Measurements from ENCODE around the gene FMOD. TPM values are rescaled to one million over a fixed set of nuclear protein-coding genes. Genes with fewer than 3 reads are reported as not detected.
A peak's percentile ranks its signal among the peaks of the same experiment; 100 is the strongest.
"Not testable (repeated sequence)": the region's sequence is repeated elsewhere in the genome, so short reads cannot be mapped to it uniquely, and the experiment has no call there.

FMOD gene
- total RNA-seq, 1 experiment from 2014 or later: not detected

- BruUV-seq (replicated peaks): no TSS peak
- intact Hi-C loops (cut with micrococcal nuclease; ENCODE audit: unreplicated experiment): no loop called here
- CTCF ChIA-PET: interaction anchor here (0.6 to 1.2 kb wide), 5 partner anchors 8 to 44 kb away, joined by 3 to 4 read pairs (median 3); no protein-coding TSS in a partner anchor
Observed at GRCh38 chr1:203316626-203317093, 34.3 kb downstream of the FMOD start.

GRCh38 chr1:203314025-203314759 is 36.7 kb downstream of the FMOD start:
- POLR2A ChIA-PET (ENCODE audit: unreplicated experiment): interaction anchor here (0.5 kb wide), 1 partner anchor 29 kb away, joined by 3 read pairs; no protein-coding TSS in a partner anchor
- BruUV-seq (replicated peaks); CTCF ChIA-PET; H4K20me1 ChIP-seq (ENCODE audit: insufficient read depth); DNase-seq; H3K27me3 ChIP-seq (ENCODE audit: insufficient read depth, low read depth); H3K4me2 ChIP-seq; intact Hi-C loops (cut with micrococcal nuclease; ENCODE audit: unreplicated experiment); H3K9me3 ChIP-seq (ENCODE audit: insufficient read depth, low read depth); H3K4me3 ChIP-seq; H3K9me2 ChIP-seq (ENCODE audit: insufficient read depth); H2AFZ ChIP-seq; H3K27ac ChIP-seq; H3K4me1 ChIP-seq (replicated peaks; ENCODE audit: insufficient read depth); H3F3A ChIP-seq (ENCODE audit: insufficient read depth, low read depth); H3K79me2 ChIP-seq (ENCODE audit: low read depth); H3K36me3 ChIP-seq (ENCODE audit: low read depth): not testable (repeated sequence)

More at GRCh38 chr1:203316626-203317093, 34.3 kb downstream of the FMOD start:
- Histone ChIP-seq H3K27ac (no peak overlapping the region), H3K27me3 (ENCODE audit: insufficient read depth, low read depth) (0 out of 2 replicates have a peak, but pooled peaks cover 5% of the 10 kb centered on the region), H3K9me3 (ENCODE audit: insufficient read depth, low read depth) (no peaks in the 10 kb centered on the region), H3K9me2 (ENCODE audit: insufficient read depth) (no peaks in the 10 kb centered on the region), H3F3A (ENCODE audit: insufficient read depth, low read depth) (no peaks in the 10 kb centered on the region), H2AFZ (no peak overlapping the region), H3K4me3 (no peak overlapping the region), H3K4me1 (replicated peaks; ENCODE audit: insufficient read depth) (peaks cover 4% of the 10 kb centered on the region), H4K20me1 (ENCODE audit: insufficient read depth) (no peaks in the 10 kb centered on the region), H3K4me2 (peak overlapping the region; percentile 24; the same call in 1 of the 2 replicates), H3K79me2 (ENCODE audit: low read depth) (no peaks in the 10 kb centered on the region), H3K36me3 (ENCODE audit: low read depth) (no peaks in the 10 kb centered on the region)
- no peak for TF ChIP-seq CTCF (conservative IDR thresholded peaks at IDR 0.05)
- TF ChIP-seq EZH2 (IDR thresholded peaks at IDR 0.05; ENCODE audit: low read depth): no peak
- peak; percentile 55 to 71 for DNase-seq
- POLR2A ChIA-PET (ENCODE audit: unreplicated experiment): interaction anchor here (0.6 to 1.4 kb wide), 4 partner anchors 10 to 546 kb away, joined by 4 to 13 read pairs (median 5); partner anchors contain the start of gene BTG2

- Histone ChIP-seq H4K20me1 (ENCODE audit: insufficient read depth) (no peaks in the 10 kb centered on the region), H3K4me1 (replicated peaks; ENCODE audit: insufficient read depth) (peaks cover 4% of the 10 kb centered on the region; the same call in 1 of the 2 replicates), H3K79me2 (ENCODE audit: low read depth) (no peaks in the 10 kb centered on the region), H3K36me3 (ENCODE audit: low read depth) (no peaks in the 10 kb centered on the region), H3K4me3 (no peak overlapping the region), H3K27ac (no peak overlapping the region), H3K9me3 (ENCODE audit: insufficient read depth, low read depth) (no peaks in the 10 kb centered on the region), H3F3A (ENCODE audit: insufficient read depth, low read depth) (no peaks in the 10 kb centered on the region), H3K9me2 (ENCODE audit: insufficient read depth) (no peaks in the 10 kb centered on the region), H3K4me2 (no peak overlapping the region), H2AFZ (no peak overlapping the region), H3K27me3 (ENCODE audit: insufficient read depth, low read depth) (no peaks in the 10 kb centered on the region; the same call in 1 of the 2 replicates)
- POLR2A ChIA-PET (ENCODE audit: unreplicated experiment): interaction anchor here (0.6 kb wide), 1 partner anchor 34 kb away, joined by 4 read pairs; no protein-coding TSS in a partner anchor
- CTCF ChIA-PET: interaction anchor here (0.7 kb wide), 1 partner anchor 16 kb away, joined by 3 read pairs; no protein-coding TSS in a partner anchor
- TF ChIP-seq EZH2 (IDR thresholded peaks at IDR 0.05; ENCODE audit: low read depth) (no peak), CTCF (conservative IDR thresholded peaks at IDR 0.05) (no peak)
- BruUV-seq (replicated peaks): no TSS peak
- intact Hi-C loops (cut with micrococcal nuclease; ENCODE audit: unreplicated experiment): no loop called here
- no peak for DNase-seq
Observed at GRCh38 chr1:203311368-203312301, 39.3 kb downstream of the FMOD start.

Data from PC-9 (cell line).